Renal cortical epithelial cell (primary cell): ENCODE measurements around the gene CCDC9B. TPM values are rescaled to one million over a fixed set of nuclear protein-coding genes. Genes with fewer than 3 reads are reported as not detected.

Experiments used
- DNase-seq: peaks from one replicate; pipeline ENCODE4 v3.0.0-alpha.2; 2011; ENCODE audit warnings: low read depth
- total RNA-seq: library from RNA; depleted of rRNA; stranded (reverse); fragments of >200 nt; gene quantifications from 2 replicates; pipeline ENCODE4 v1.2.3, GENCODE V29; 2014

CCDC9B gene
- total RNA-seq, 1 donor from 2014 or later: 165 TPM

DNA sequence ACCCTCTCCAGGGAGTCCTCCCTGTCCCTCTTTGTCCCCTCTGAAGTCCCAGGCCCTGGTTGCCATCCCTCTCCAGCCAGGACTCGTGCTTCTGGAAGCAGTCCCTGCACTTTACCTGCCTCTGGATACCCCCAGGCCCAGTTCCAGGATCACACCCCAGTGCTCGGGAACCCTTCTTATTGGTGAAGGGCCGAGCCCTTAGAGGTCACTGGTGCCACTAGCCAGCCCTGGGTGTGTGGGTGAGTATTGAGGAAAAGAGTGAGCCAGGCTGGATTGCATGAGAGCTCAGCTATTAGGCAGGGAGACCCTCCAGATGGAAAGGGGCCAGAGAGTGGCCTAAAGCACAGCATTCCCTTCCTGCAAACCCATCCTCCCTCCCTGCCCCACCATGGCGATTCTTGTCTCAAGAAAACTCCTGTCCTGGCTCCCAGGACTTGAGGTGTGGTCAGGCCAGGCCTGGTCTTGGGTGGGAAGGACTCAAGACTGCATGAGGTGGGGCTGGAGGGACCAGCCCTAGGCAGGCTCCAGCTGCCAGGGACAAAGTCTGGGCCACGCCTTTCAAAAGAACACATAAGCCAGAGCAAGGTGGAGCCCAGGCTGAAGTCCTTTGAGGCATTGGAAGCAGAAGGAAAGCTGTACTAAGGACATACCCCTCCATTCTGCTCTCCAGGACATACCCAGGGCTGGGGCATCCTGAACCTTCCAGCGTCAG lies 5.3 kb upstream of the CCDC9B start:
- no peak for DNase-seq

DNA sequence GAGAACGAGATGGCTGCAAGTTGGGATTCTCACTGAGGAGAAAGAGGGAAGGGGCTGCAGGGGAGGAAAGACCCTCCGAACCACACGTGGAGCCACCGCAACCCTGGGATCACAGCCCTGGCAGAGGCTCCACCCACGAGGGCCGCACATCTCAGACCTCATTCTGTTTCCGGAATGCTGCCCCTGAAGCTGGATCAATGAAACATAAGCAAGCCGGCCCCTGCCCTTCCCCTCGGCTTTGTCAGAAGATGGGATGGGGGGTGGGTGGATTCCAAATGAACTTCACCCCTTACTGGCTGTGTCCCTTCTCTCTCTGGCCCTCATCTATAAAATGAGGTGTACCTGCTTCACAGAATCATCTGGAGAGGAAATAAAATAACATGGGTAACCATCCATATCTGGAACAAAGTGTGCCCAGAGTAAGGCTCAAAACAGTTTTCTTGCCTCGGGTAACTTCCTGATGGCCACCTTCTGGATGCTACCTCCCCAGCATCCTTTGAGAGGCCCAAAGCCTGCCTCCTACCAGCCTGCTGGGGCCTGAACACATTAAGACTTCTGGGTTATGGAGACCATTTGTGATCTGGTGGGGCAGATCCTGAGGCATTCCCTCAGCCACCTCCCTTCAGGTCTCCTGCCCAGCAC lies 4.6 kb upstream of the CCDC9B start:
- no peak for DNase-seq

DNA sequence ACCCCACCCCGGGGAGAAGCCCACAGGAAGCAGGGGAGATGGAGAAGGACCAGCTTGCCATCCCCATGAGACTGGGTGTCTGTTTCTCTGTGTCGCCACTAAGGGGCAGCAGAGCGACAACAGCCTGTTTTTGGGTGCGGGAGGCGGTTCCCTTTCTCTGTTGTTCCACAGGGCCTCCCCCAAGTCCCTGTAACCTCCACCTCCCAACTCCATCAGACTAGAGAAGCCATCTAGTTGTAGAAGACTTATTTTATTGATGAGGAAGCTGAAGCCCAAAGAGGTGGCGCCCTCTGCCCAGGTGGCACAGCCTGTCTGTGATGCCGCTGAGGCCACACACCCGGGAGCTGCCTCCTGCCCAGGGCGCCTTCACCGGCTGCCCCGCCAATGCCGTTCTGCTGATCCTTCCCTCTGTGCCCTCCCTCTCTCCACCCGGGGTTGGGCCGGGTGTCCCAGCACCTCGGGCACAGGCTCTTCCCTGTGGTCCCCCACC lies 3.9 kb upstream of the CCDC9B start:
- DNase-seq: peak; percentile 34

DNA sequence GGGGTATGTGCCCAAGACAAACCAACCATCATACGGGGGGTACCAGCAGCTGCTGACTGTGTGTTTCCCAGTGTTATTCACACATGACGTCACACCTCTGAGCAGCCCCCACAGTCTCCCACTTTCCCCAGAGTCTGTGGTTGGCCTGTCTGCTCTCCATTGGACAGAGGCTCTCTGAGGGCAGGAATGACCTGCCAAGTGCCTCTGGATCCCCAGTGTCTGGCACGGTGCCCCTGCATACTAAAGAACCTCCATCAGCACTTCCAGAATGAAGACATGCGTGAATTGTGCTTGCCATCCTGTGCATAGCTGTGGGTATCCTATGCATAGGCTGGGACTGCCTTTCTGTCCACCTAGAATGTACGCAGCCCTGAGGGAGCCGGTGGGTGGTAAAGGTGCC lies 3.5 kb upstream of the CCDC9B start:
- no peak for DNase-seq

DNA sequence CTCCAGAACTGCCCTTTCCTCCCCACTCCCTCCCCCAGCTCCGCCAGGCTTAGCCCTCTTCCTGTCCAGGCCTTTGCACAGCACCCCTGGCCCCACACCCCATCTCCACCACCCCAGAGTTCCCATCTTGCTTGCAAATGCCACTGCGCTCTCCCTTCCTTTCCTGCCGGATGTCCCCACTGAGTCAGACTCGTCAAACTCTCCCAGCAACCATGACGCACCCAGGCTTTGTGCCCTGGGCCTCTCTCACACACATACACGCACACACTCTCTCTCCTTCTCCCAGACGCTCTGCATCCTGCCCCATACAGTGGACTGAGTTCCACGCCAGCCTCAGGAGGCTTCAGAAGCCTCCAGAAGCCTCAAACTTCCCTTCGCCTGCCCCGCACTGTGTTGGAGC lies 2.8 kb upstream of the CCDC9B start:
- DNase-seq: peak; percentile 27

DNA sequence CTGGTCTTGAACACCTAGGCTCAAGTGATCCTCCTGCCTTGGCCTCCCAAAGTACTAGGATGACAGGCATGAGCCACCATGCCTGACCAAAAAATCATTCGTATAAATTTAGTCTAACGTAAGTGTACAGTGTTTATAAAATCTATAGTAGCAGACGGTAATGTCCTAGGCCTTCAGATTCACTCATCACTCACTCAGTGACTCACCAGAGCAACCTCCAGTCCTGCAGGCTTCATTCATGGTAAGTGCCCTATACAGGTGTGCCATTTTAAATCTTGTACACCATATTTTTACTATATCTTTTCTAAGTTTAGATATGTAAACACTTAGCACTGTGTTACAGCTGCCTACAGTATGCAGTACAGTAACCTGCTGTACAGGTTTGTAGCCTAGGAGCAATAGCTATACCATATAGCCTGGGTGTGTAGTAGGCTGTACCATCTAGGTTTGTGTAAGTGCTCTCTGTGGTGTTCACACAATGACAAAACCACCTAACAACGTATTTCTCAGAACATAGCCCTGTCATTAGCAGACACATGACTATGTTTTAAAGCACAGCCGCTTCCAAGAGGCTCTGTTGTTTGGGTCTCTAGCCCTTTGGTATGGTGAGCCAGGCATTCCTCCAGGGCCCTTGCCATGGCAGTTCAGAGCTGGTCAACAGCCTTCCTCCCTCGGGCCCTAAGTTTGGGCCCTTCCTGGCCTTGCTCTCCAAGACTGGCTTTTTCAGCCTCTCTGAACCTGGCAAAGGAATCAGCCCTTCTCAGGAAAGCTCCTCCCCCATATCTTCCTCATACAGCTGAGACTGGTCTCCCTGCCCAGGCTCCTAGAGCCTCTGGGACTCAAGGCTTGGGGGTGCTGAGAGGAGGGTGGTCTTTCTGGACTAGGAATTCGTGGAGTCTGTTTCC lies 1.9 kb upstream of the CCDC9B start:
- DNase-seq: no peak

DNA sequence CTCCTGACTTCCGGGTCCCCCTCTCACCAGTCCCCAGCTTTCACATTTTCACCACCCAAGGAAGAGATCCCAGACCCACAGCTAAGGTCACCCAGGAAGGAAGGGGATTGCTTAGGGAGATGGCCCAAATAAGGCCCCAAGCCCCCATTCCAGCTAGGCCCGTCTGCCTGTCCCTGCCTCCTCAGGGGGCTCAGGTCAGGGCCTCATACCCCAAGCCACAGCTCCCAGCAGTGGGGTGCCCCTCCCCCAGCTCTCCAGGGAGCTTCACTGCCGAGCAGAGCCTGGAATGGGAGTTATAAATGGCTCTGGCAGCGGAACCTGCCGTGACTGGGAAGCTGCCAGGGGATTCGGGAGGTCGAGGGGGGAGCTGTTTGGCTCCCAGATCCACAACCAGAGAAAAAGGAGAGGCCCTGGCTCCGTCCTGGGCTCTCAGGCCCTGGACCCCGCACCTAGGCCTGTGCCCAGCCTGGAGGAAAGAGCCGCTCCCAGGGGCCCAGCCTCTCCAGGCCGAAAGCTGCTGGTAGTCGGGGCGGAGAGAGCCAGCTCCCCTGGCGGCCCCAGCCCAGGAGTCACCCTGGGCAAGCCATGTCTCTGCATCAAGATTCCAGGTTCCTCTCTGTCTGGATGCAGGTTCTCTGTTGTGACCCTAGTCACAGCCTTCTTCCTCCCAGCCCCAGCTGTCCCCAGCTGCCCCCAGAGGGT lies 550 bp downstream of the CCDC9B start:
- no peak for DNase-seq

DNA sequence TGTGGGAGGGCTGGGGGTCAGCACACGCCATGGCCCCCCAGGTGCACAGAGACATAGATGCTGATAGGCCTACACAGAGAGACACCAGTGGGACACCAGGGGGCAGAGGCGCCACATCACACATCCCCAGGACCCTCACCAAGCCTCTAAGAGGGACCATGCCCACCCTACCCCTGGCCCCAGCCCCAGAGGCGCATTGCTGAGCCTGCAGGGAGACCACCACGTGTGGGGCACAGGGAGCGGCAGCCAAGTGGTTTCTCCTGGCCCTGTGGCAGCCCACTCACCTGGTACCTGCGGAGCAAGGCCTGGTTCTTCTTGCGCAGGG lies 1.2 kb downstream of the CCDC9B start:
- DNase-seq: no peak

DNA sequence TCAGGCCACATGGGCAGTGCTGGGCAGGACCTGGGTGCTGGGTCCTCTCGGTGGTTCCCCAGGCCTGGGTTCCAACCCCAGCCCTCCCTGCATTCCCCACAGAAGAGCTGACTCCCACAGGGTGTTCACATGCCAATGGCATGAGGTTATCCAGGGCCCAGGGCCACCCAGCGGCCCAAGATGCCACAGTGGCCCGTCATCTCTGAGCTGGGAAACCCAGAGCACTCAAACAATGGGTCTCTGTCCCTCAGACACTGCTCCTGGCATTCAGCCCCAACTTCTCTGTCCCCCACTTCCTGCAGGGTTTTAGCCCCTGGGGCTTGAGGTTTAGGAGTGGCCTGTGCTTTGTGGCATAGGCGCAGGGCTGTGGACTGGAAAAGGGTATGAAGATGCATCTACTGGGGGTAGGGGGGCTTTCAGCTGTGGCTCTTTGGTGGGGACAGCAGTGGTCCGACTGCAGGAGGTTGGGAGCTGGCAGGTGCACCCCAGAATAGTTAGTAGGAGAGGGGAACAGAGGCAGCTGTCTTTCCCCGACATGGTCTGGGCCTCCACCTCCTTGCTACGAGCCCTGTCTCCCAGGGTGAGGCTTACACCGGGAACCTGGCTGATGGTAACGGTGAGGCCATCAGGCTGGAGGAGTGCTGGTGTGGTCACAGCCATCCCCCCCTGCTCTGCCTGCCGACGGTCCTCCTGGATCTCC lies 1.7 kb downstream of the CCDC9B start:
- peak; percentile 85 for DNase-seq

DNA sequence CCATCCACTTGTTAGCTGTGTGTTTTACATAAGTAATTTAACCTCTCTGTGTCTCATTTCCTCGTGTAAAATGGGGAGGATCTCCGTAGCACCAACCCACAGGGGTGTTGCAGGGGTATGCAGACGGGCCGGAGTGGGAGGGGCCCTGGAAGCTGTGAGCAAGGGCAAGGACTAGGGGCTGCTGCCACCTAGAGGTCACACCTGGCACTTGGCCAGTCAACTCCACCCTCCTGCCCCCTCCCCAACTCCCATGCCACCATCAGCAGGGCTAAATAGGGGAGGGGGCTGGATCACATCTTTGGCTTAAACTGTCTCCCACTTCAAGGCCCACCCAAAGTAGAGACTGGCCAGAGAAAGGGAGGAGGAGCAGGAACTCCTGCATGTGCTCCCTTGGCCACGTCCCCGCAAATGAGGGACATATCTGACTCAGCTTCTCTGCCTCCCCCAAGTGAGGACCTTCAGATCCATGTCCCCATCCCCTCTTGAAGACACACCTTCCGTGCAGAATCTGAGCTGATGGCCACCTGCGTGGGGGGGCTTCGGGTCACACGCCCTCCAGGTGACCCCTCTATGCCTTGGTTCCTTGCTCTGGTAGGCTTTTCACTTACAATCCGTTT lies 2.6 kb downstream of the CCDC9B start:
- peak; percentile 33 for DNase-seq

DNA sequence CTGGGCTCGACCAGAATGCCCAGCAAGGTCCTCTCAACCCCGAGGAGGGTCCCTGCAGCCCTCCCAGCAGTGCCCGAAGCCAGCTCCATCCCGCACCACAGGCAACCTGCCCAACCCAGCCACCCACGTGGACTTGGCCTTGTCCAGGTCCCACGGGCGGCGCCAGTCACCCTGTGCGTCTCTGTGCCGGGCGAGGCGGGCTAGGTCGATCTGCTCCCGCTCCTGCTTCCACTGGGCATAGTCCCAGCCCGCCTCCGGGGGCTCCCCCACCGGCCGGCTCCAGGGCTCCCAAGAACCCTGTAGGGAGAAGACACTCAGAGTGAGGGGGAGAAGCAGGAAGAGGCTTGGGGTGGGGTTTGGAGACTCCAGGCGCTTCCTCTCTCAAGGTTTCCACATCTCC lies 3.1 kb downstream of the CCDC9B start:
- DNase-seq: no peak

DNA sequence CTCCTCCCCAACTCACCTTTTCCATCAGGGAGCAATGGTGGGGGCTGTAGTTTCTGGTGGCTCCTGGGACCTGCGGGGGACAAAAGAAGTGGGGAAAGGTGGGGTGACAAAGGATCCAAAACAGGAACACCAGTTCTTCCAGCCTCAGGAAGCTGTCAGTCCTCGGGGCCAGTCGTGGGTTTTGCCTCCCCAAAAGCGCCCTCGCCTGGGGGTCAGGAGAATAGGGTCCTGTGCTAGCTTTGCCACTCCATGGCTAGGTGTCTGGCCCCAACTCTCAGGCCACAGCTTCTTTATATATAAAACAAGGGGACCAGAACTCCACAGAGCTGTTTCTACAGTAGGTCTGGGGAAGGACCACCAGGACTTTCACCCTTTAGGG lies 4.0 kb downstream of the CCDC9B start:
- no peak for DNase-seq

DNA sequence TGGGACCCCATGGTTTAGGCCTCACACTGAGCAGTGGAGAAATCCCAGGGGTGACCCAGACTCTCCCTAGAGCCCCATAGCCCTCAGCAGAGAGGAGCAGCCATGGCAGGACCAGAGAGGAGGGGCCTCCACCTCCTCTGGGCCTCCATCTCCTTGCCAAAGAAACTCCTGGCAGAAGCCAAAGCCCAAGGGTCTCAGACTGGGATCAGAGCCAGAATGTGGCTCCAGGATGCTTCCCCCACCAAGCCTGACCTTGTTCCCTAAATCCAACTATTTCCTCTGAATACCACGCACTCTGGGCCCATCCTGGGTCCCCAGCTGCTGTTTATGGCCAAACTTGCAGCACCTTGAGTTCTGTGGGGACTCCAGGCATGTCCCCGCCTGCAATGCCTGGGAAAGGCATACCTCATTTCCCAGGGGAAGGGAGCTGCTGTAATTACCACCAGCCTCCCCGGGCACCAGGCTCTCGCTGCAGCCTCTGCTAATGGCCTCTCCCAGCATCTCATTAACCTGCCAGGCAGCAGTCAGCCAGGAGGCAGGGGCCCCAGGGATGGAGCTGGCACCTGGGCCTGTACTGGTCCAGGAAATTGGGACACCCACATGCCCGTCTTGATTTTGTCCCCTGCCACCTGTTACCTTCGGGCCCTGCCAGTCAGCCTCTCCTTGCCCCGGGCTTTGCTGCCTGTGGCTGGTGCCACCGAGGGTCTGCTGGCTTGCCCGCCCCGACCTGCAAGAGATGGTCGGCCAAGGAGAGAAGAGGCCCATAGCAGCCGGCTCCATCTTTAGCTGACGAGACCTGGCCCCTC lies 4.6 kb downstream of the CCDC9B start:
- DNase-seq: no peak

DNA sequence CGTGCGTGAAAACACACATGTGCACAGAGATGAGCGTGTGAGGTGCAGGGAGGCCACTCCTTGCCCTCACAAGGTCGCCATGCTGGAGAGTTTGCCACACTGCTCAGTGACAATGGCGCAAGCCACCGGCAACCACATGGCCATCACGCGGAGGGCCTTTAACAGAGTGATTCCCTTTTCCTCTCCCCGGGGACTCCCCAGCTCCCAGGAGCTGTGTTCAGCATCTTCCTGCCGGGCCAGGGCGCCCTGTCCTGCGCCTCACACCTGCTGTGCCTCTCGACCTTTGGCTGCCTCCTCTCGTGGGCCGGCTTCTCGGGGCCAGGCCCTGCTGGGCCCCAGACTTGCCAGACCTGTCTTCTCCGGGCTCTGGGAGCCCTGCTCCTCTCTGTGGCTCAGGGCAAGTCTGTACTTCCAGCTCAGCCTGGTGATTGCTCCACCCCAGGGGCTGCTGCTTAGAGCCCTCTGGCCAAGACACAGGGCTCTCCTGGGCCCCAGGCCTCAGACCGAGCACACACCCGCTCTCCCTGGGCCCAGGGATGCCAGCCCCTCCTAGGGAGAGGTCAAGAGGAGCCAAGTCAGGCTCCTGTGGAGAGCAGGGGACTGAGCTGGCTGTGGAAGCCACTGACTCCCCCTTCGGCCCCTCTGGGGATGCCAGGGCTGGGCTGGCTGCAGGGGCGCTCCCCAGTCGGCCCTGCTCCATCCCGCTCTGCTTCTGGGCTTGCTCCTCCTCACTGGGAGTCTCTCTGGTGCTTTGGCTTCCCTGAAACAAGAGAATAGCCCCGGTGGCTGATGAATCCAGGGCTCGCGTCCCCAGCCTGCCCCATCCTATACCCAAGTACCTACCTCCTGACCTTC lies 5.6 kb downstream of the CCDC9B start:
- DNase-seq: no peak

DNA sequence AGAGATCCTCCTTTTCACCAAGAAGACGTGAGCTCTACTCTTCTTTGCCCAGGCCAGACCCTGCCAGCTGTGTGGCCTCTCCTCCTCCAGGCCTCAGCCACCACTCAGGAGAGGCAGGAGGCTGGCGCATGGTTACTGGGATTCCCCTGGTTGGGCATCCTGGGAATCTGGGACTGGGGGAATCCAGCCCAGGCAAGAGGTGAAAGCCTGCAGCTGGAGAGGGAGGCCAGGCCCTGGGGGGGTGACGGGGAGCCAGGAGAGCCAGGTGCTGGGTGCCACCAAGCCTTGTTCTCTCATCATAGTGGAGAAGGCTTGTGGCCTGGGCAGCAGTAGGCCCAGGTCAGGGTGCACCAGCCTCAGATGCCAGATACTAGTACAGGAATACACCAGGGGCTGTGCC lies 6.2 kb downstream of the CCDC9B start:
- DNase-seq: no peak

DNA sequence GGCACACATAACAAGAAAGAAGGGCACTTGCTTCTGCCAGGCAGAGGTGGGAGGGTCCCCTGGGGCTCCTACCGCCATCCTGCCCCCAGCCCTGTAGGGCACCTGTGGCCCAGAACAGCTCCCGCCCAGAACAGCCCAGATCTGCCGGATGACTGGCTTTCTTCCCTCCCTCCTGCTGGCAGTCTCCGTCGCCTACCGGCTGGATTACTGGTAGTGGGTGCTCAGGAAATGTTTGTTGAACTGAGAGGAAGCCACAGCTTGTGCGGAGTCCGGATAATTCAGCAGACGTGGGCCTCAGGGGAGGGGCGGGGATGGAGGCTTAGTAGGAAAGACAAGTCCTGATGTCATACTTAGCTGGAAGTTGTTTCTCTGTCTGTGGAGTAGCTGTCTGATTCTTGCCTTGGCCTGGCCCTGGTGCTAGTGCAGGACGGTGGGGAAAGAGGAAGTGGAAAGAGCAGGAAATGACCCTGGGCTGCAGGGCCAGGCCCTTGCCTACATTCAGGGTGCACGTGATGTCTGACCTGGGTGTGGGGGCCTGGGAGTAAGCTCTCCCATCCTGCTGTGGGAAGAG lies 6.7 kb downstream of the CCDC9B start:
- no peak for DNase-seq

DNA sequence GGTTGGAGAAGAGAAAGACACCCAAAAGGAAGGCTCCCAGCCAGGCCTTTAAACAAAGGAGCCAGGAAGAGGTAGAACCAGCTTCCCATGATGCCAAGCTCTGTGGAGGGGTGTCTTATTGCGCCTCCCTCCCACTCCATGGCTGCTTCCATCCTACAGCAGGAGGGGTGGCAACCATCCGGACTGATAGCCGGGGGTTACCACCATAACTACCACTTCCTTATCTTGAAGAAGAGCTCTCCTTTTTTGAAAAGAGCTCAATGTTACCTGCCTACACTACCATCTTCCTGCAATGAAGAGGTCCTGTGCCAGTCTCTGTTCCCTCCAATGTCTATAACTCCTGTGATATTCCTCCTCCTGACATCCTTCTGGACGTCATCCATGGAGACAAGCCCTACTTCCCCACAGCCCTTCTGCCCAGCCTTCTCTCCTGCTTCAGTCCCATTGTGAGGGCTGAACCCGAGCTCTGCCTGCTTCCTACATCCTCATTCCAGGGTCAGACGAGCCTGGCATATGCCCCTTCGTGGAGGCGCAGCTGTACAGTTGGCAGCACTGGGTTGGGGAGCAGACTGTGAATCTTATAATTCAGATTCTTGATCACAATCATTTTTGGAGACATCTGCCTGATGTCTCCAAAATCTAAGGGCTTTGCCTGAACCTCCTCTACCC lies 8.5 kb downstream of the CCDC9B start:
- no peak for DNase-seq

DNA sequence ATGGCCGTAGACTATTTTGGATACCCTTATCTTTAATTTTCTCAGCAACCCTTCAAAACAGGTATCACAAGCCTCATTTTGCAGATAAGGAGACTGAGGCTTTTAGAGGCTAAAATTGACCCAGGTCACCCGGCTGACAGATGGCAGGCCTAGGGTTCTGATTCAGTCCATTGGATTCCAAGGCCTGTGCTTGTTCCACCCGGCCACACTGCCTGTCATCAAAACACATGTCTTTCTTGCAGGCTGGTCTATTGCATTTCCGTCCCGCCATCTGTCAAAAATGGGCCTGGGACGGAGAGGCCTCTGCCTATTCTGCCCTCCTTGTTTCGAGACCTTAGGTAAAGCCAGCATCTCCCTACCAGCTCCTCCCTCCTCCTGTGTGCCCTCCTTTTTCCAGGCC lies 9.1 kb downstream of the CCDC9B start:
- DNase-seq: no peak
